Hematopoietic multipotent progenitor cell treated with erythropoietin and hydrocortisone succinate and interleukin-3 and kit ligand, for 4 days (in vitro differentiated cells): ENCODE results near the gene NIPSNAP2.
"Not testable (repeated sequence)": the region's sequence is repeated elsewhere in the genome, so short reads cannot be mapped to it uniquely, and the experiment has no call there.

Experiments
- DNase-seq: peaks from one replicate; pipeline ENCODE4 v3.0.0-alpha.2; 2015

The NIPSNAP2 gene

DNA sequence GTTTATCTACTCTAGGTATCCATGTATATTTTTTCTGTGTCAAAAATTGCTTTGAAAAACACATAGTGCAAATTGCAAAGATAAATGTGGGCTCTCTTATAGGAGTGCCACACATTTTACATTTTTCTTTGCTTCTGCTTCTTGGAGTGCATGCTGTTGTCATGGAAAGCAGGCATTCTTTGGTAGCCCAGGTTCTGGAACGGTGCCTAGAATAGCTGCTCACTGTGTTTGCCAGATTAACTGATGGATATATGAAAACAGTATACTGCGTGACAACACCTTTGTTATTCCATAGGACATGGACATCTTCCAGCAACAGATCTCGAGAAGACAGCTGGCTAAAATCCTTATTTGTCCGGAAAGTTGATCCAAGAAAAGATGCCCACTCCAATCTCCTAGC, 13.4 kb downstream of the NIPSNAP2 start:
- no peak for DNase-seq

DNA sequence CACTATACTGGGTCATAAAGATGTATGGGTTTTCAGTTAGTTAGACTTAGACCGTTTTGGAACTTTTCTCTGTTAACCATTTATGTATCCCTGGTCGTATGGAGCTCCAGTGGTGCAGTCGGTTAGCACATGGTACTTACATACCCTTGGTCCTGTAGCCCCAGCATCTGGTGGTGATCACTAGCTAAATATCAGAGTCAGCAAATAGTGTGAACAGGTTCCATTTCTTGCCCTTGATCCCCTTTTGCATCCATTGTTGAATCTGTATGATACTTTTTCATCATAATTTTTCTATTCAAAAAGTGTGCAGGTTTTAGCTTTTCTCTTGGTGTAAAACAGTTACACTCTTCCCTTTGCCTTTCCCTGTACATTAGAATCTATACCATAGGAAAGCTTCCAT, 15.9 kb downstream of the NIPSNAP2 start:
- no peak for DNase-seq

DNA sequence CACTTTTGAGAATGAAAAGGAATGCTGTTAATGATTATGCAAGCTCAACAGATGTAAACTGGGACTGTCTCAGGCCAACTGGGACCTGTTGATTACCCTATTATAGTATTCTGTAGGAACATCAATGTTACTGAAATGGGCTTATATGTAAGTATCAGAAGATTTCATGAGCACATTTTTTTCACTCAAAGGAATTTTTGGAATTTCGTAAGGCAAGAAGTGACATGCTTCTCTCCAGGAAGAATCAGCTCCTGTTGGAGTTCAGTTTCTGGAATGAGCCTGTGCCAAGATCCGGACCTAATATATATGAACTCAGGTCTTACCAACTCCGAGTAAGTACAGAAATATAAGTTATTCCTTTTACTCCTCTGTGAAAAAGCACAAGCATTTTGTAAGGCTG, 19.2 kb downstream of the NIPSNAP2 start:
- DNase-seq, result no peak

DNA sequence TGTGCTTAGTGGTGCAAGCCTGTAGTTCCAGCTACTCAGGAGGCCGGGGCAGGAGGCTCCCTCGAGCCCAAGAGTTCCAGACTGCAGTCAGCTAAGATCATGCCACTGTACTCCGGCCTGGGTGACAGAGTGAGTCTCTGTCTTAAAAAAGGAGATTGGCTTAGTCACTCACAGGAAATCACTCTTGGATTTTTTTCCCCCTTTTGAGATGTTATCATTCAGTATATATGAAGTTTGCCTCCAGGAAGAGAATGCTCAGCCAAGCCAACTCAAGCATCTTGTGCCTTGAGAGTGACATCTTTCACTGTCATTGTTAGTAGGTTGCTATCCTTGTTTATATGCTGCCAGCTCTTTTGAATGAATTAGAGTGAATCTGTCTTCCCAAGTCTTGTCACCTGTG, 28.0 kb downstream of the NIPSNAP2 start:
- peak; percentile 20 for DNase-seq

DNA sequence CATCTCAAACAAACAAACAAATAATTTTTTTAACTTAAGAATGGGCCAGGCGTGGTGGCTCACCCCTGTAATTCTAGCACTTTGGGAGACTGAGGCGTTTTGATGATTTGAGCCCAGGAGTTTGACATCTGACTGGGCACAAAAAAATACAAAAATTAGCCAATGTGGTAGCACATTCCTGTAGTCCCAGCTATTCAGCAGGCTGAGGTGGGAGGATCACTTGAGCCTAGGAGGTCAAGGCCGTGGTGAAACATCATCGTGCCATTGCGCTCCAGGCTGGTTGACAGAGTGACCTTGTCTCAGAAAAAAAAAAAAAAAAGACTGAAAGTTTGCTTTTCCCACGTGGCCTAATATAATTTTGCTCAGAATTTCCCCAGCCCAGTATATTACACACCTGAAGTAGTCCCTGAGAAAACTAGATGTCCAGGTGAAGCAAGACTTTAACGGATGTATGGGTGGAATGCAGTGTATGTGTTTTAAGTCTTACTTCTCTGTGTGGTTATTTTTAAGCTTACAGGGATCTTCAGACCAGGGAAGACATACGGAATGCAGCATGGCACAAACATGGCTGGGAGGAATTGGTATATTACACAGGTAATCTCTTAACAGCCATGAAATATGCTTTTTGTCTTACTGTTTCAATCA, 32.6 kb downstream of the NIPSNAP2 start:
- DNase-seq, result no peak

DNA sequence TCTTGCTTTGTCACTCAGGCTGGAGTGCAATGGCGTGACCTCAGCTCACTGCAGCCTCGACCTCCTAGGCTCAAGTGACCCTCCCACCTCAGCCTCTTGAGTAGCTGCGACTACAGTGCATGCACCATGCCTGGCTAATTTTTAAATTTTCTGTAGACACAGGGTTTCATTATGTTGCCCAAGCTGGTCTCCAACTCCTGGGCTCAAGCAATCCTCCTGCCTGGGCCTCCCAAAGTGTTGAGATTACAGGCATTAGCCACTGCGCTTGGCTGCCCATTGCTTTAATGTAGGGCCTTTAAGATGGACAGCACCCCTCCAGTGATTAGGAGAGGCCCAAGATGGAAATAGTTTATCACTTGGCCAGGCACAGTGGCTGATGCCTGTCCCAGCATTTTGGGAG, 39.4 kb downstream of the NIPSNAP2 start:
- DNase-seq, result no peak

DNA sequence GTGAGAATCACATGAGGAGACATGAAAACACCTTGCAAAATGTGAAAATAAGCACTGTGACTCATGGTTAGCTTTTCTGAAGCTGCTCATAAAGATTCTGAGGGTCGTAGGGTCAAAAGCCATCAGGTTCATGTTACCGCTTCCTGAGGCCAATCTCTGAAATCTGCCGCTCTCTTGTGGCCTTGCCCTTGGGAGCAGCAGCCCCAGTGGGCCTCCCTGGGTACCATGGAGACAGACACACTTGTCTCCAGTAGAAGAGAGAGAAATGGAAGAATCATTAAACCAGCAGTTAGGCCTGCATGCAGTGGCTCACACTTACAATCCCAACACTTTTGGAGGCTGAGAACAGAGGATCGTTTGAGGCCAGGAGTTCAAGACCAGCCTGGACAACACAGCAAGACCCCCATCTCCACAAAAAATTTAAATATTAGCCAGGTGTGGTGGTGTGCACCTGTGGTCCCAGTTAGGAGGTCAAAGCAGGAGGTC, 42.8 kb downstream of the NIPSNAP2 start:
- peak; percentile 15 for DNase-seq

DNA sequence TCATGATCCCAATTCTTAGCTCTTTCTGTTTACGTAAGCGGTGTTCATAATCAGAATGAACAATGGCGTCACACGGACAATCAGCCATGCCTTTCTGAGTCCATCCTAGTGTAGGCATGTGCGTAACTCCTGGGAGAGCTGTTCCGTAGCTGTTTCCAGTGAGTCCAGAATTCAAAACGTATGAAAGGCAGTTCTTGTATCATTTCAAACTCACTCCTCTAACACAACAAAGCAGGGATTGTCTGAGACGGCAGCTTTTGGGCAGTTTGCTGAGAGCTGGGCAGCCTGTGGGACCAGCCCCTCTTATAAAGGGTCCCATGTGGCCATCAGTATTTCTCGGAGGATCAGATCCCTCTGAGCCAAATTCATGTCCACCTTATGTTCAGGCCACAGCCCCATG, 43.5 kb downstream of the NIPSNAP2 start:
- no peak for DNase-seq

DNA sequence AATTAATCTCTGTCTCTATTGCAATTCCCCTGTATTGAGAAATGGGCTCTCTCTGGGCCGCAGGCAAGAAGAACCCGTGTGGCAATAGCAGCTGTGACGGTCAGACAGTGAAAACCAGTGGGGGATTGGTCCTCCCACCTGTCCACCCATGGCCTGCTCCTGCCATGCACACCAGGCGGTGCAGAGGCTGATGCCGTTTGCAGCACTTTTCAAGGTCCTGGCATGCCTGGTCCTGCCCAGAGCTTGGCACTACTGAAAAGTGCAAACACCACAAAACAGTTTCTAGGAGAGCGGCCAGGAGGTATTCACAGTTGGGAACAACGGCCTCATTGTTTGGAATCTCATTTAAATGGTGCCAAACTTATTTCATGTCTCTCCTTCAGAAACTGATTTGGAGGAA, 45.3 kb downstream of the NIPSNAP2 start:
- DNase-seq, result no peak

DNA sequence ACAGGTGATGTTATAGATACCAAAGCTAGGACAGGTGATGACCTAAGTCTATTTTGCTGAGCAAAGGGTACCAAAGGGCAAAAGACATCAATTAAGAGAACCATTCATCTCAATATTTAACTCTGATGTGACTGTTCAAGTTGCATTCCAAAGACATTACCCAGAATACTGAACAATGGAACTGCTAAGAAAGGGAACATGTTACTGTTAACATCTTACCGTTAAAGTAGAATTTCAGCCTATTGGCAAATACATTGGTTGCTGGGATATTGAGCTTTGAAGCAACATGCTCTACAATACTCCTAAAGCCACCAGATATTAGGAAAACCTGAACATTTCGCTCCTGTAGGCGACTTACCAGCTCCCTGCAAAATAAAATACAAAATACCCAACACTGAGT, 52.6 kb downstream of the NIPSNAP2 start:
- DNase-seq, result not testable (repeated sequence)

DNA sequence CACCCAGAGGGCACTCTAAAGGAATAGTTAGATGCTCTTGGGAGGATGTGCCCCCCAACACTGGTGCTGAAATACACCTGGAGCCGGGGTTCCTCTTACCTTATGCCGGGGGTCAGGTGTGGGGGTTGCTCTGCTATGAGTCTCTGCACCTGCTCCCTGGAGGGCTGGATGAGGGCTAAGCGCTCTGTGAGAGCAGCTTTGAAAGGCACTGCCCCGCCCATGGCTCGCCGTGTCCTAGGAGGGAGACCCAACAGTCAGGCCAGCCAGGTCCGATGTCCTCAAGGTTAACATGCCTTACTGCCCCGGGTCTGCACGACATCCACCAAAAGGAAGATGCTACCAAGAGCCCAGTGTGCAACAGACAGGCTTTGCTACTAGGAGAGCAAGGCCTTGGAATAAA, 55.1 kb downstream of the NIPSNAP2 start:
- no peak for DNase-seq

DNA sequence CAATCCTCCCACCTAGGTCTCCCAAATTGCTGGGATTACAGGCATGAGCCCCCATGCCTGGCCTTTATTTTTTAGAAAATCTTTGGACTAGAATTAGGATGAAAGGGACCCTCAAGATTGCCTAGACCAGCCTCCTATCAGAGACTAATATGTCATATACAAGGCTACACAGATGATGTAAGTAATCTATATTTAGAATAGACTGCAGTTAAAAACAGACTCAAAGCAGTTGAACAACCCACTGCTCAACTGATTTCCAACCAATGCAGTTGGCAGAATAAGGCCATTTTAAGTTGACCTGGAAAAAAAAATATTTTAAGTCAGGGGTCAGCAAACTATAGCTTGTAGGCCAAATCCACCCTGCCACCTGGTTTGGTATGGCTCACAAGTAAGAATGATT, 59.1 kb downstream of the NIPSNAP2 start:
- DNase-seq, result no peak

DNA sequence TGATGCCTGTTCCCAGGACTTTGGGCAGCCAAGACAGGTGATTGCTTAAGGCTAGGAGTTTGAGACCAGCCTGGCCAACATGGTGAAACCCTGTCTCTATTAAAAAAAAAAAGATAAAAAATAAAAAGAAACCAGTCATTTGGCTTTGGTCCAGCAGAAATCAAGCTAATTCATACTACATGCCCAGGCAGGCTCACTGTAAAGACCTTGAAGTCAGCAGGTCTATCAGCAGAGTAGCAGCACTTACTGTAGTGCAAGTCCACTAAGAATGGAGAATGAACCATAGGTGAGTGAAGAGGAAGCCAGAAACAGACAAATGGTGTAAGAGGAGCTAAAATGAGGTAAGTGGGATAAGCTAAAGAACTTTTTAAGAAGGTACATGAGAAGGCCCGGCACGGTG, 62.2 kb downstream of the NIPSNAP2 start:
- peak; percentile 32 for DNase-seq

DNA sequence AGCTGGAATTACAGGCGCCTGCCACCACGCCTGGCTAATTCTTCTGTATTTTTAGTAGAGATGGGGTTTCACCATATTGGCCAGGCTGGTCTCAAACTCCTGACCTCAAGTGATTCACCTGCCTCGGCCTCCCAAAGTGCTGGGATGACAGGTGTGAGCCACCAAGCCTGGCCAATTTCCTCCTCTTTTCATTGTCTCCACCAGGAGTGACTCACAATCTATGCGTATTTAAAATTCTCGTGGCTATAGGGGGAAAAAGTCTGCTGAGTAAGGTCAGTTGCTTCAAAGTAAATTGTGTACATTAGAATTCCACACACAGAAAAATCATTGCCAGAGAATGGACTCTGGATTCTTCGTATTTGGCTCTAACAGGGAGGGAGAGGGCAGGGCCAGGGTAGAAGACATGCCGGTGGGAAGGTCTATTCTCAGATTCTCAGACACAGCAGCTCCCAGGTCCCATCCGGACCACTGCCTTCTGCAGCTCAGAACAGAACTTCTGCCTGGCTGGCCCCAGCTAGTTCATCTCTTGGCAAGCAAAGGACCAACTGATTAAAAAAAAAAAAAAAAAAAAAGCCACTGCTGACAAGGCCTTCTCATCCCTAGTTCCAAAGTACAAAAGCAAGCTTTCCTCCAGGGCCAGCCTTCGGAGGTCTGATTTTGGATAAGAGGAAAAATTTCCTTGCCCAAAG, 64.7 kb downstream of the NIPSNAP2 start:
- no peak for DNase-seq

DNA sequence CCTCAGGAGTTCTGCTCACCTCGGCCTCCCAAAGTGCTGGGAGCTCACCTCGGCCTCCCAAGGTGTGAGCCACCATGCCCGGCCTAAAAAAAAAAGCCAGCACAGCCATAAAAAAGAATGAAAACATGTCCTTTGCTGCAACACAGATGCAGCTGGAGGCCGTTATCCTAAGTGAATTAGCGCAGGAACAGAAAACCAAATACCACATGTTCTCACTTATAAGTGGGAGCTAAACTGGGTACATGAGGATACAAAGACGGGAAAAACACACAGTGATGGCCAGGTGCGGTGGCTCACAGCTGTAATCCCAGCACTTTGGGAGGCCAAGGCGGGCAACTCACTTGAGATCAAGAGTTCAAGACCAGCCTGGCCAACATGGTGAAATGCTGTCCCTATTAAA, 66.0 kb downstream of the NIPSNAP2 start:
- DNase-seq, result no peak

DNA sequence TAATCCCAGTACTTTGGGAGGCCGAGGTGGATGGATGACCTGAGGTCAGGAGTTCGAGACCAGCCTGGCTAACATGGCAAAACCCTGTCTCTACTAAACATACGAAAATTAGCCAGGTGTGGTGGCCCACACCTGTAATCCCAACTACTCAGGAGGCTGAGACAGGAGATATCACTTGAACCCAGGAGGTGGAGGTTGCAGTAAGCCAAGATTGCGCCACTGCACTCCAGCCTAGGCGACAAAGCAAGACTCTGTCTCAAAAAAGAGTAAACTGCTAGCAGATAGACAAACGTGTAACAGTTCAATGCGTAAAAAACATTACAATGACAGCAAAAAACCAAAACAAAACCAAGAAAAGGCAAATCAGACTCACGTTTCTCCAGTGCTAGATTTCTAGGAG, 67.2 kb downstream of the NIPSNAP2 start:
- DNase-seq, result not testable (repeated sequence)

DNA sequence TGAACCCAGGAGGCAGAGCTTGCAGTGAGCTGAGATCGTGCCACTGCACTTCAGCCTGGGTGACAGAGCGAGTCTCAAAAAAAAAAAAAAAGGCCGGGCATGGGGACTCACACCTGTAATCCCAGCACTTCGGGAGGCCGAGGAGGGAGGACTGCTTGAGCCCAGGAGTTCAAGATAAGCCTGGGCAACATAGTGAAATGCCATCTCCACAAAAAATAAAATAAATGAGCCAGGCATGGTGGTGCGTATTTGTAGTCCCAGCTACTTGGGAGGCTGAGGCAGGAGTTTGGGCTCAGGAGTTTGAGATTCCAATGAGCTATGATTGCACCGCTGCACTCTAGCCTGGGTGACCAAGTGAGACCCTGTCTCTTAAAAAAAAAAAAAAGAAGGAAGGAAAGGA, 68.2 kb downstream of the NIPSNAP2 start:
- DNase-seq, result not testable (repeated sequence)

DNA sequence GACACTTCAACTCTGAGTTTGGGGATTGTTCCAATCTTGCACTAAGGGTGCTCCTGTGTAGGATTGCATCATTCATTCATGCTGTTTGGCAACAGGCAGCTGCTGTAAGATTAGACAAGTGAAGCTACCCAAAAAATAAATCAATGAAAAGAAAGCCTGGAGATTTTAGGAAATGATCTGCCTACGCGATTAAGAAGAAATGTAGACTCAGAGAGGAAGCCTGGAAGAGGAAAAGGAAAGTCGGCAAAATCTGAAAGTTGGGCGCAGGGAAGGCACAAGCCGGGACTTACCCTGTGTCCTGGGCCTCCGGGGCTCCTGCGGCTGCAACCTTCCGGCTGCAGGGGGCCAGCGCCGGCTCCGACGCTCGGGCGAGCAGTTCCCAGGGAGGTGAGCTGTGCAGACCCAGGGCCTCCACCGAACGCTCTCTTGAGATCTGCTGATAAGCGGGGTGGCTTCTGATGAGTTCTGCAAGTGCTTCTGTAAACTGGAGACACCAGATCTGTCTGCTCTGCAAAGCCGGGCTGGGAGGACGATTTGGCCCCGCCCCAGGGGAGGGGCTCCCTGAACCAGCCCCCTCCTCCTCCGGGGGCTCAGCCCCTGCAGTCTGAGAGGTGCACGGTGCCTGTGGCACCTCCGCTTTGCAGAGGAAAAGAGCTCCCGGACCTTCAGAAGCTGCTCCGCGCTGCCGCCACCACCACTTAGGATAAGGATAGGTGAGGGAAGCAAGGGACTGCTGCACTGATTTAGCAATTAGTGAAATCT, 69.5 kb downstream of the NIPSNAP2 start:
- peak; percentile 91 for DNase-seq

DNA sequence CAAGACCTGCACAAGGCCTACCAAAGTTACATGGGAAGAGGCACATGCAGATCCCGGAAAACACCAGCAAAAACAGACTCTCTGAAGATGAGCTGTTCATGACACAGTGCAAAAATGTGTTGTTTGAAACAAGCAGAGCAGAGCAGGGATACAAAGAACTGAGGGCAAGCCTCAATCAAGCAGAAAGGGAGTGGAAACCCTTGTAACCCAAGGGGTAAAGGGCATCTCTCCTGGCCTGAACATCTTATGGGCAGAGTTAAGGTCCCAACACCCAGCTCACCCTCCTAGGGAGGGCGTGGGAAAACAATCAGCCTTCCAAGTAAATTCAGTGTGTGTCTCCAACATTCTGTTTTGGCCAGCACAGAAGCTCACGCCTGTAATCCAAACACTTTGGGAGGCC, 76.3 kb downstream of the NIPSNAP2 start:
- no peak for DNase-seq

DNA sequence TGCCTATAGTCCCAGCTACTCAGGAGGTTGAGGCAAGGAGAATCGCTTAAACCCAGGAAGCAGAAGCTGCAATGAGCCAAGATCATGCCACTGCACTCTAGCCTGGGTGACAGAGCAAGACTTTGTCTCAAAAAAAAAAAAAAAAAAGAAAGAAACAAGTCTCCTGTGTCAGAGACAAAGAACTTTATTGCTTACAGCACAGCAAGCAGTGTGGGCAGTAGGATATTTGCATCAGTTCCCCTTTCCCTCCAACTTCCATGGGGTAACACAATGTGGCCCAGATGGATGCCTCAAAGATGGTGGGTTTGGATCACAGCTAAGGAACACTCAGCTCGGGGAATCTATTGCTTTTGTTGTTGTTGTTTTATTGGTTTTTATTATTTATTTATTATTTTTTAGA, 81.4 kb downstream of the NIPSNAP2 start:
- DNase-seq, result not testable (repeated sequence)

DNA sequence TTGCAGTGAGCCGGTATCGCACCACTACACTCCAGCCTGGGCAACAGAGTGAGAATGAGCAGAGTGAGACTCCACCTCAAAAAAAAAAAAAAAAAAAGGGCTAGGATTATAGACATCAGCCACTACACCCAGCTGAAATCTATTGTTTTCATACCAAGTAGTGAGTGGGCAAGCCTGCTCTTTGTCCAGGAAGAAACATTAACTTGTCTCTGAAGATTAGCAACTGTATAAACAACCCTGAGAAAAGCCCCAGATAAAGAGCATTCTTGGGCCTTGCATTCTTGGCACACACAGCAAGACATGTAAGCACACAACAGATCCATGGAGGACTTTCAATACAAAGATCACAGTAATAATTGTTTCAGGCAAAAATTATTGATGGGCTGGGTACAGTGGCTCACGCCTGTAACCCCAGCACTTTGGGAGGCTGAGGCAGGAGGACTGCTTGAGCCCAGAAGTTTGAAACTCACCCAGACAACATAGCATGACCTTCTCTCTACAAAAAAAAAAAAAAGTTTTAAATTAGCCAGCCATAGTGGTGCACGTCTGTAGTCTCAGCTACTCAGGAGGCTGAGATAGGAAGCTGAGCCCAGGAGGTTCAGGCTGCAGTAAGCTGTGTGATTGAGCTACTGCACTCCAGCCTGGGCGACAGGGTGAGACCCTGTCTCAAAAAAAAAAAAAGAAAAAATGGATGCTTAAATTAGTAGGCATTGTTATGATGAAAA, 82.5 kb downstream of the NIPSNAP2 start:
- peak; percentile 67 for DNase-seq

DNA sequence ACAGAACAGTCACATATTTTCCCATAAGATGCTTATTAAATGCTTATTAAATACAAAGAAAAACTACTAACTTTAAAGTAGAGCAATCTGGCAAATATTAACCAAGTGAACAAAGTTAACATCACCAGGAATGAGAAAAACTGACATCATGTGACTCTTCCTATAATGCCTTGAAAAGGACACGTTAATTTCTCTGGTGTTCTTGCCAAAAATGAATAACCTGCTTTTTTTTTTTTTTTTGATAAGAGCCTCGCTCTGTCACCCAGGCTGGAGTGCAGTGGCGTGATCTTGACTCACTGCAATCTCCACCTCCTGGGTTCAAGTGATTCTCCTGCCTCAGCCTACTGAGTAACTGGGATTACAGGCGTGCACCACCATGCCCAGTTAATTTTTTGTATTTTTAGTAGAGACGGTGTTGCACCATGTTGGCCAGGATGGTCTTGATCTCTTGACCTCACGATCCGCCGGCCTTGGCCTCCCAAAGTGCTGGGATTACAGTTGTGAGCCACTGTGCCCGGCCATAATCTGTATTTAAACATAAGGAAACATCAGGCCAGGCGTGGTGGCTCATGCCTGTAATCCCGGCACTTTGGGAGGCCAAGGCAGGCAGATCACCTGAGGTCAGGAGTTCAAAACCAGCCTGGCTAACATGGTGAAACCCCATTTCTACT, 83.2 kb downstream of the NIPSNAP2 start:
- DNase-seq, result peak; percentile 33

DNA sequence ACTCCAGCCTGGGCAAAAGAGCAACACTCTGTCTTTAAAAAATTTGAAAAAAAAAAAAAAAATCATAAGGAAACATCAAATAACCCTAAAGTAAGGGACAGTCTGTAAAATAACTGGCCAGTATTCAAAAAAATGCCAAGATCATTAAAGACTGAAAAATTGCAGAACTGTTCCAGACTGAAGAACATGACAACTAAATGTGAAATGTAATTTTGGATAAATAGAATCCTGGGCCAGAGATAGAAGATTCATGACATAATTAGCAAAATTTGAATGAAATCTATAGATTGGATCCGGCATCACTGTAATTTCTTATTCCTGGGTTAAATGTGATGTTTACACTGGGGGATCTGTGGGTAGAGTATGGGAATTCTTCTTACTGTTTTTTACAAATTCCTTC, 83.9 kb downstream of the NIPSNAP2 start:
- no peak for DNase-seq
